ENCODE data around the gene RIPK1. TPM values are rescaled to one million over a fixed set of nuclear protein-coding genes. Genes with fewer than 3 reads are reported as not detected.

Gene RIPK1
- total RNA-seq, 1 donor from 2014 or later = 32.7 TPM

DNA sequence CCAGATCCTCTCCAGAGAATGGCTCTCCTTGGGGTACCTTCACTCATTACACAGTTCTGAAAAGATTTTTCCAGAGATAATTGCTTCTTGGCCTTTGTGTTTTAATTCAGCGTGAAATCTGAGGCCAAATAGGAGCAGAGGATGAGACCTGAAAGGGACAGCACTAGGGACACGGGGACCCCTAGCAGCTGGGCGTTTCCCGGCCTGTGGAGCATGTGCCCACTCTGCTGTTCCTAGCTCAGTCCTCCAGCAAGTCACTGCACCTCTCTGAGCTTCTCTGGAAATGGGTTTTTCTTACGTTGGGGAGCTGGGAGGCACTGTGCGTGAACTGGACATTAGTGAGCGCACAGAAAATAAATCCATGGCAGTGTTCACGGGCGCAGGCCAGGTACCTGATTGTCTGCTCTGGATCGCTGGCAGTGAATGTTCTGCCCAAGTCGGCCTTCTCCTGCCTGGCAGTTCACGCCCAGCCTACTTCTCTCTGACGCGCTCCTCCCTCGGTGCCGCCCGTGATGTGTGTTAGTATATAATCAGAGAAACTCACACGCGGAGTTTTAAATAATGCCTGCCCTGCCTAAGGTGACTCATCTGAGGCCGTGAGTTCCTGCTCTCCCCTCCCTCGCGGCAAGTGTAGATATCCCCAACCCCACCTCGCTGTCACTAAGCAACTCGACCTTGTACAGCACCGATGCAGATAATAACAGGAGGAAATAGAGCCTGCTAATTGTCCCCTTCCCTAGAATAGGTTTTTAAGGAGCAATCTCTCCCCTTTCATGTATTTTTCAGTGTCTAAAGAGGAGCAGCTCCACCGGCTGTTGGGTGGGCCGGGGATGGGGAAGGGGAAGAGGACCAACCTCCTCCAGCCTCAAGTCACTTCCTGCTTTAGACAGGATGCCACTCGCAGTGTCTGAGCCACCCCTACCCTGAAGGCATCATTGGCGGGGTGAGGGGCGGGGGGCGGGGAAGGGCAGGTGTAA, 91.8 kb downstream of the RIPK1 start:
- DNase-seq (ENCODE audit: extremely low read depth, low read depth, low spot score) = no peak

DNA sequence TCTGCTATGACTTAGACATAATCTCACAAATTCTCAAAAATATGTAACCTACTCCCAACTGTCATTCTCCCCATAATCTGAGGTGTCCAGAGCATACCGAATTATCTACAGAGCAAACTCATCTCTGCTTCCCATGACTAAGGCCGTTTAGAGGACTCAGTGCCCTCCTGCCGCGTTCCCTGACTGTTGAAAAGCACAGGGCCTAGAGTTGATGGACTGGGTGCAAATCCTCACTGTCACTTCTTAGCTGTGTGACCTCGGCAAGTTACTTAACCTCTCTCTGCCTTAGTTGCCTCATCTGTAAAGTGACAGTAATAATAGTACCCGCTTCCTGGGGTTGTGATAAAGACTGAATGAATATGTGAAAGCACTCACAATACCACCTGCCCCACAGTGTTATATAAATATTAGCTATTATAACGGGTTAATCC, 93.8 kb downstream of the RIPK1 start:
- DNase-seq (ENCODE audit: extremely low read depth, low read depth, low spot score) = no peak

DNA sequence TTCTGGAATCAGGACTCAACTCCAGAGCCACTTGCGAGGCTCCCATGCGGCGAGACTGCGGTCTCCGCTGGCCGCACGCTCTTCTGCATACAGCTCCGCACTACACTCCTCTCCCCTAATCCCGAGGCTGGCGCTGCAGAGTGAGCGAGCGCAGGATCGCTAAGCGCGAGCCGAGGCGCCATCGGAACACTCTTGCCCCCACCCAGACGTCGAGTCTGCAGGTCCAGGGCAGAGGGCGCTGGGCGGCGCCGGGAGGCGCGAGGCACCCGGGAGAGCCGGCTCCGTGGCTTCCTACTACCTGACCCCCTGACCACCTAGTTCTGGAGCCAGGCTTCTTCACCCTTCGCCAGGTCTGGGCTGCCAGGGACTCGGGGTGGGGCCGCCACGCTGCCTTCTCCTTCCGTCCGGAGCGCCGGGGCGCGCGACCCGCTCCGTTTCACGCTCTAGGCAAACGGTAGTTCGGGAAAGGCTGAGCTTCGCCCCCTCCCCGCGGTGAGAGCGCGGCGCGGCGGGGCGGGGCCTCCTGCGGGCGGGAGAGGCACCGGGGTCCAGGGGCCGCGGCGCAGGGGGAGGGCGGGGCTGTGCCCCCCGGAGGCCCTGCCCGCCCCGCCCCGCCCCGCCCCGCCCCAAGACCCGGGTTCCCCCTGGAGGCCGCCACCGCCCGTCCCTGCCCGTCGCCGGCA, 94.4 kb downstream of the RIPK1 start:
- DNase-seq (ENCODE audit: extremely low read depth, low read depth, low spot score) = no peak

DNA sequence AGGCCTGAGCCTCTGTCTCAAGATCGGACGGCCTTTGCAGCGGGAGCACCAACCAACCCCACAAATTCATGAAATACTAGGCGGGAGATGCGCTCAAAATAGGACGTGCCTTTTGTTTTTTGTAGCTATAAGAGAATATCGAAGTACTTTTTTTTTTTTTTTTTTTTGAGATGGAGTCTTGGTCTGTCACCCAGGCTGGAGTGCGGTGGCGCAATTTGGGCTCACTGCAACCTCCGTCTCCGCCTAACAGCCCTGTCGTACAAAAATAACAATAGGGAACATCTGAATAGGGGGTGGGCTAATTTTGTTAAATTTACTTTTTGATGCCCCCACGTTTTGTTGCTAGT, 94.9 kb downstream of the RIPK1 start:
- no peak for DNase-seq (ENCODE audit: extremely low read depth, low read depth, low spot score)

DNA sequence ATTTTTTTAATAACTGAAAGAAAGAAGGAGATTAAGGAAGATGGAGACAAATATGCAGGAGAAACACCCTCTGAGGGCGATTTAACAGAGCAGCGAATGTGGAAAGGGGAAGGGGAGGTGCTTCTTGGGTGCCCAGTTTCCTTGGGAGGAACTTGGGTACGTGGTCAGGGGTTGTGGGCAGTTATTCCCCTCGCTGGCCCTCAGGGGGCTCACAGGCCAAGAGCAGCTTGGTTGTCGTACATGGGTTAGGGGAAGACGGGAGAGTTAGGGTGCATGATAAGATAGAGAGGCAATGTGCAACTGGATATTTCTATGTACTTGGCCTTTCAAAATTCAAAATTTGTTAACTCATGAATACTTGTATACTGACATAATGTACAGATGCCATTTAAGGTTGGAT, 96.1 kb downstream of the RIPK1 start:
- no peak for DNase-seq (ENCODE audit: extremely low read depth, low read depth, low spot score)

Other genes with a start within 250 kb of the RIPK1 start
- 25.0 and 34.7 TPM in 2 replicates for gene SERPINB1, start 226.6 kb upstream of the RIPK1 start, total RNA-seq
- gene SERPINB9, start 165.2 kb upstream of the RIPK1 start, total RNA-seq = 97.6 and 146 TPM in 2 replicates
- 202 and 219 TPM in 2 replicates for gene SERPINB6, start 96.9 kb upstream of the RIPK1 start, total RNA-seq
- gene NQO2, start 68.6 kb upstream of the RIPK1 start, total RNA-seq = 21.6 and 22.1 TPM in 2 replicates
- 18.0 and 18.3 TPM in 2 replicates for gene BPHL, start 50.2 kb downstream of the RIPK1 start, total RNA-seq
- gene TUBB2A, start 89.0 kb downstream of the RIPK1 start, total RNA-seq = 238 and 260 TPM in 2 replicates
- gene TUBB2B, start 159.2 kb downstream of the RIPK1 start, total RNA-seq = 29.7 and 31.3 TPM in 2 replicates
- gene PSMG4, start 190.5 kb downstream of the RIPK1 start, total RNA-seq = 30.5 and 43.3 TPM in 2 replicates

Measured in glomerular endothelial cell (primary cell).